K562 (cell line): Measurements from ENCODE around the gene B2M. TPM values are rescaled to one million over a fixed set of nuclear protein-coding genes. Genes with fewer than 3 reads are reported as not detected.

Source experiments
- ADNP ChIP-seq: fragments of 200-800 bp; sonication (Bioruptor generic); IDR thresholded peaks from 2 replicates; pipeline ENCODE4 v1.6.1; 2016; ENCODE audit warnings: missing genetic modification characterization, missing compliant biosample characterization
- ARID1B ChIP-seq: fragments of 450-650 bp; IDR thresholded peaks from 2 replicates; pipeline ENCODE4 v1.6.1; 2016; ENCODE audit warnings: antibody characterized with exemption, mild to moderate bottlenecking, inconsistent platforms
- CBX1 ChIP-seq: sonication (generic); IDR thresholded peaks from 2 replicates; pipeline ENCODE4 v1.6.1; 2016; ENCODE audit warnings: antibody characterized with exemption, low read depth, mild to moderate bottlenecking
- ELF2 ChIP-seq: fragments of 250-450 bp; sonication (Bioruptor Pico); IDR thresholded peaks from 2 replicates; pipeline ENCODE4 v1.5.0; 2021; ENCODE audit warnings: mild to moderate bottlenecking
- EZH2 ChIP-seq: IDR thresholded peaks from 2 replicates; pipeline ENCODE4 v1.6.1; 2012; ENCODE audit warnings: low read depth, mild to moderate bottlenecking, inconsistent platforms, low read length, borderline replicate concordance
- HDAC2 ChIP-seq: fragments of 450-650 bp; IDR thresholded peaks from 2 replicates; pipeline ENCODE4 v1.6.1; 2016; ENCODE audit warnings: mild to moderate bottlenecking
- KAT8 ChIP-seq: fragments of 450-650 bp; IDR thresholded peaks from 2 replicates; pipeline ENCODE4 v1.6.1; 2016; ENCODE audit warnings: low read depth, mild to moderate bottlenecking
- KDM4B ChIP-seq, 2 experiments: fragments of 450-650 bp in 1 of 2; sonication (generic) in 1 of 2; IDR thresholded peaks; 2 replicates each; pipeline ENCODE4 v1.6.1; 2016 to 2017; ENCODE audit warnings: borderline replicate concordance in 2 of 2, antibody characterized with exemption in 1 of 2, low read depth in 1 of 2, mild to moderate bottlenecking in 1 of 2
- MAZ ChIP-seq, 2 experiments: fragments of 450-650 bp in 1 of 2; sonication (generic) in 1 of 2; formaldehyde crosslinking; IDR thresholded peaks in 1 of 2; conservative IDR thresholded peaks in 1 of 2; 2 replicates each; pipeline versions ENCODE4 v1.4.0 to v1.5.0; 2020; ENCODE audit warnings: mild to moderate bottlenecking in 1 of 2, missing genetic modification reagents in 1 of 2
- POU5F1 ChIP-seq: fragments of 150-350 bp; IDR thresholded peaks from 2 replicates; pipeline ENCODE4 v1.6.1; 2014; ENCODE audit warnings: borderline replicate concordance, low read length, low read depth, mild to moderate bottlenecking; ENCODE audit not compliant: partially characterized antibody
- PTRF ChIP-seq: fragments of 450-650 bp; IDR thresholded peaks from 2 replicates; pipeline ENCODE4 v1.6.1; 2016; ENCODE audit warnings: mild to moderate bottlenecking, missing genetic modification characterization, missing compliant biosample characterization
- RBM22 ChIP-seq: fragments of 200-400 bp; formaldehyde crosslinking; IDR thresholded peaks from 2 replicates; pipeline ENCODE4 v1.6.1; 2018; ENCODE audit warnings: low read length, low read depth; ENCODE audit not compliant: poor library complexity, severe bottlenecking
- SMARCA4 ChIP-seq: fragments of 450-650 bp; IDR thresholded peaks from 2 replicates; pipeline ENCODE4 v1.6.1; 2016
- SMARCC2 ChIP-seq: fragments of 450-650 bp; IDR thresholded peaks from 2 replicates; pipeline ENCODE4 v1.6.1; 2017; ENCODE audit warnings: antibody characterized with exemption, moderate library complexity, mild to moderate bottlenecking, low read depth
- SMARCE1 ChIP-seq: fragments of 450-650 bp; IDR thresholded peaks from 2 replicates; pipeline ENCODE4 v1.7.1; 2016; ENCODE audit warnings: mild to moderate bottlenecking
- SPI1 ChIP-seq: IDR thresholded peaks from 2 replicates; pipeline ENCODE4 v1.6.1; 2011; ENCODE audit warnings: low read depth, low read length, control low read depth, borderline replicate concordance
- TEAD1 ChIP-seq, 2 experiments: fragments of 450-650 bp in 1 of 2; sonication (generic) in 1 of 2; formaldehyde crosslinking; IDR thresholded peaks; 2 replicates each; pipeline versions ENCODE4 v1.4.0 to v1.8.0; 2020 to 2022; ENCODE audit warnings: mild to moderate bottlenecking in 2 of 2, missing genetic modification reagents in 1 of 2
- TGIF2 ChIP-seq: sonication (generic); formaldehyde crosslinking; IDR thresholded peaks from 2 replicates; pipeline ENCODE4 v1.8.1; 2022; ENCODE audit warnings: mild to moderate bottlenecking, missing genetic modification reagents, moderate library complexity
- ZNF444 ChIP-seq: fragments of 250-450 bp; sonication (Bioruptor Pico); IDR thresholded peaks from 2 replicates; pipeline ENCODE4 v1.4.0; 2020; ENCODE audit warnings: mild to moderate bottlenecking, moderate library complexity
- ZNF699 ChIP-seq: fragments of 250-450 bp; sonication (Bioruptor Pico); IDR thresholded peaks from 2 replicates; pipeline ENCODE4 v1.8.0; 2021; ENCODE audit warnings: mild to moderate bottlenecking, moderate library complexity; ENCODE audit not compliant: insufficient replicate concordance
- polyA plus RNA-seq, 8 experiments: library from polyadenylated mRNA; depleted of rRNA in 4 of 8; stranded (reverse) in 5 of 8; unstranded in 3 of 8; fragments of >200 nt; fragmentation: Nextera tagmentation in 2 of 8; fragmentation: Illumina TruSeq in 1 of 8; extraction: Ambion mirVana in 2 of 8; extraction: Trizol in 1 of 8; gene quantifications; 2 replicates each; pipeline versions ENCODE4 v1.2.1 to v1.2.3, GENCODE V29; 2011 to 2014; ENCODE audit warnings: inconsistent platforms in 1 of 8, missing spikeins in 1 of 8
- total RNA-seq, 7 experiments: library from RNA; depleted of rRNA in 6 of 7; stranded (reverse); fragments of >200 nt in 6 of 7; fragmentation: Illumina TruSeq in 2 of 7; extraction: Trizol in 2 of 7; gene quantifications; 2 replicates each; pipeline versions ENCODE4 v1.2.1 to v1.2.3, GENCODE V29; 2011 to 2021; ENCODE audit warnings: low replicate concordance in 1 of 7
- TF ChIP-seq, protein P1 (sequence below): fragments of 450-650 bp; formaldehyde crosslinking; IDR thresholded peaks from 2 replicates; pipeline ENCODE4 v1.4.0; 2022; ENCODE audit warnings: missing genetic modification characterization
- TF ChIP-seq, protein P2 (sequence below): fragments of 250-450 bp; sonication (Bioruptor Pico); IDR thresholded peaks from 2 replicates; pipeline ENCODE4 v1.6.1; 2021; ENCODE audit warnings: mild to moderate bottlenecking
- TF ChIP-seq, protein P3 (sequence below): fragments of 250-450 bp; sonication (Bioruptor Pico); IDR thresholded peaks from 2 replicates; pipeline ENCODE4 v1.4.0; 2020; ENCODE audit warnings: mild to moderate bottlenecking
- TF ChIP-seq, protein P4 (sequence below): sonication (generic); formaldehyde crosslinking; IDR thresholded peaks from 2 replicates; pipeline ENCODE4 v1.9.0; 2022; ENCODE audit warnings: mild to moderate bottlenecking, missing genetic modification reagents

B2M gene
- total and polyA plus RNA-seq, 9 of the 15 experiments (the other 6 are each of a cell fraction or from before 2014, with no cell fraction given) = 460 to 3,138 (median 1,032) TPM

DNA sequence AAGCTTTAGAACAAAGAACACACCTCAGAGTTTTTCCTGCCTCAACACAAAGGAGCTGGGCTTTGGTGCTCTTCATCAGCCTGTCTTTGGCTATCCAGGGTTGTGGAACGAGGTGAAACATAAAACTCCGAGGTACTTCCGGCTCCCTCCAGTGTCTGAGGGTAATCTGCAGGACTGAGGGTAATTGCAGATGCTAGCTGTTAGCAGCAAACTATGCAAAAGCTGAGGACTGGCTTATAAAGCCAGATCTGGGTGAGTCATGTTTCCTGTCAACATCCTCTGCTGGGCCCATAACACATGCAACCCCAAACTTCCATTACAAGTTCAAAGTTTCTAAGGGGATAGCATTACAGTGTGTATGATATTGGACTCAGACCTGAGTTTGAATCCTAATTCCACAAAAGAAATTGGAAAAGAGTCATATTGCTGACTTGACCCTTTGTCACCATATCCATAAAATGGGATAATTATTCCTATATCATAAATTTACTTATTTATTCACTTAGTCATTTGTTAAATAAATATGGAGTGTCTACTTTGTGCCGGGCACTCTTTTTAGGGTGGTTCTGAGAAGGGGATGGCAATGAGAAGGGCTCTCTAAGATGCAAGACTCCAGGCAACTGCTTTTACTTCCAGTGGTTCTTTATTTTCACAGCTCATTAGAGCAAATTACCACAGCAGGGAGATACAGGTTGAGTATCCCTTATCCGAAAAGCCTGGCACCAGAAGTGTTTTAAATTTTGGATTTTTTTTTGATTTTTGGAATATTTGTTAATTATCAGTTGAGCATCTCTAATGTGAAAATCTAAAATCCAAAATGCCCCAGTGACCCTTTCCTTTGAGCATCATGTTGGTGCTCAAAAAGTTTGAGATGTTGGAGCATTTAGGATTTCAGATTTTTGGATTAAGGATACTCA is 15.5 kb downstream of the B2M start (continued):
- TF ChIP-seq, protein P1, sequence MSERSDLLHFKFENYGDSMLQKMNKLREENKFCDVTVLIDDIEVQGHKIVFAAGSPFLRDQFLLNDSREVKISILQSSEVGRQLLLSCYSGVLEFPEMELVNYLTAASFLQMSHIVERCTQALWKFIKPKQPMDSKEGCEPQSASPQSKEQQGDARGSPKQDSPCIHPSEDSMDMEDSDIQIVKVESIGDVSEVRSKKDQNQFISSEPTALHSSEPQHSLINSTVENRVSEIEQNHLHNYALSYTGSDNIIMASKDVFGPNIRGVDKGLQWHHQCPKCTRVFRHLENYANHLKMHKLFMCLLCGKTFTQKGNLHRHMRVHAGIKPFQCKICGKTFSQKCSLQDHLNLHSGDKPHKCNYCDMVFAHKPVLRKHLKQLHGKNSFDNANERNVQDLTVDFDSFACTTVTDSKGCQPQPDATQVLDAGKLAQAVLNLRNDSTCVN = peak; percentile 98
- no peak for TF ChIP-seq ADNP (tag)
- TF ChIP-seq, protein P2, sequence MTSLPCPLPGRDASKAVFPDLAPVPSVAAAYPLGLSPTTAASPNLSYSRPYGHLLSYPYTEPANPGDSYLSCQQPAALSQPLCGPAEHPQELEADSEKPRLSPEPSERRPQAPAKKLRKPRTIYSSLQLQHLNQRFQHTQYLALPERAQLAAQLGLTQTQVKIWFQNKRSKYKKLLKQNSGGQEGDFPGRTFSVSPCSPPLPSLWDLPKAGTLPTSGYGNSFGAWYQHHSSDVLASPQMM (CRISPR knock-in tag) = peak; percentile 85
- TF ChIP-seq, protein P3, sequence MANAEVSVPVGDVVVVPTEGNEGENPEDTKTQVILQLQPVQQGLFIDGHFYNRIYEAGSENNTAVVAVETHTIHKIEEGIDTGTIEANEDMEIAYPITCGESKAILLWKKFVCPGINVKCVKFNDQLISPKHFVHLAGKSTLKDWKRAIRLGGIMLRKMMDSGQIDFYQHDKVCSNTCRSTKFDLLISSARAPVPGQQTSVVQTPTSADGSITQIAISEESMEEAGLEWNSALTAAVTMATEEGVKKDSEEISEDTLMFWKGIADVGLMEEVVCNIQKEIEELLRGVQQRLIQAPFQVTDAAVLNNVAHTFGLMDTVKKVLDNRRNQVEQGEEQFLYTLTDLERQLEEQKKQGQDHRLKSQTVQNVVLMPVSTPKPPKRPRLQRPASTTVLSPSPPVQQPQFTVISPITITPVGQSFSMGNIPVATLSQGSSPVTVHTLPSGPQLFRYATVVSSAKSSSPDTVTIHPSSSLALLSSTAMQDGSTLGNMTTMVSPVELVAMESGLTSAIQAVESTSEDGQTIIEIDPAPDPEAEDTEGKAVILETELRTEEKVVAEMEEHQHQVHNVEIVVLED (CRISPR knock-in tag) = no peak
- TF ChIP-seq KAT8 = no peak
- peak in 1 of 2 experiments; percentile 91; a peak in 2 of 4 replicates for TF ChIP-seq TEAD1 (CRISPR knock-in tag; IDR thresholded peaks at IDR 0.05)
- no peak for TF ChIP-seq SPI1
- TF ChIP-seq KDM4B (IDR thresholded peaks at IDR 0.05; ENCODE audit: borderline replicate concordance in 2 of 2, low read depth in 1 of 2) = peak in 1 of 2 experiments; percentile 62; a peak in 1 of 4 replicates
- TF ChIP-seq PTRF (tag) = no peak
- TF ChIP-seq ZNF699 (CRISPR knock-in tag) = no peak
- peak; percentile 86 for TF ChIP-seq SMARCA4
- TF ChIP-seq ARID1B = peak; percentile 82
- TF ChIP-seq TGIF2 (CRISPR knock-in tag) = no peak
- peak; percentile 58; the same call in 1 of the 2 replicates for TF ChIP-seq SMARCC2
- TF ChIP-seq CBX1 = peak; percentile 88
- no peak for TF ChIP-seq EZH2
- TF ChIP-seq, protein P4, sequence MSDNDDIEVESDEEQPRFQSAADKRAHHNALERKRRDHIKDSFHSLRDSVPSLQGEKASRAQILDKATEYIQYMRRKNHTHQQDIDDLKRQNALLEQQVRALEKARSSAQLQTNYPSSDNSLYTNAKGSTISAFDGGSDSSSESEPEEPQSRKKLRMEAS (CRISPR knock-in tag) = peak; percentile 45; the same call in 1 of the 2 replicates
- peak; percentile 16 to 71; a peak in 1 of 4 replicates for TF ChIP-seq MAZ (CRISPR knock-in tag; conservative IDR thresholded peaks at IDR 0.05 in 1 of 2, IDR thresholded peaks at IDR 0.05 in 1 of 2)
- no peak for TF ChIP-seq RBM22
- peak; percentile 86; the same call in 1 of the 2 replicates for TF ChIP-seq ZNF444 (CRISPR knock-in tag)
- peak; percentile 30; the same call in 1 of the 2 replicates for TF ChIP-seq ELF2 (CRISPR knock-in tag)
- TF ChIP-seq HDAC2 = peak; percentile 36; the same call in 1 of the 2 replicates
- TF ChIP-seq POU5F1 = no peak
- TF ChIP-seq SMARCE1 = peak; percentile 86
